ENCODE measurements around the gene LRMDA.

LRMDA gene

GRCh38 chr10:76178532-76179292, 747.3 kb downstream of the LRMDA start:
- no peak overlapping the region for H3K4me3 ChIP-seq (ENCODE audit: low read depth, low read length)
- no peaks in the 10 kb centered on the region for H3K9me3 ChIP-seq (ENCODE audit: control insufficient read depth, low read length)
- TF ChIP-seq, protein P1, sequence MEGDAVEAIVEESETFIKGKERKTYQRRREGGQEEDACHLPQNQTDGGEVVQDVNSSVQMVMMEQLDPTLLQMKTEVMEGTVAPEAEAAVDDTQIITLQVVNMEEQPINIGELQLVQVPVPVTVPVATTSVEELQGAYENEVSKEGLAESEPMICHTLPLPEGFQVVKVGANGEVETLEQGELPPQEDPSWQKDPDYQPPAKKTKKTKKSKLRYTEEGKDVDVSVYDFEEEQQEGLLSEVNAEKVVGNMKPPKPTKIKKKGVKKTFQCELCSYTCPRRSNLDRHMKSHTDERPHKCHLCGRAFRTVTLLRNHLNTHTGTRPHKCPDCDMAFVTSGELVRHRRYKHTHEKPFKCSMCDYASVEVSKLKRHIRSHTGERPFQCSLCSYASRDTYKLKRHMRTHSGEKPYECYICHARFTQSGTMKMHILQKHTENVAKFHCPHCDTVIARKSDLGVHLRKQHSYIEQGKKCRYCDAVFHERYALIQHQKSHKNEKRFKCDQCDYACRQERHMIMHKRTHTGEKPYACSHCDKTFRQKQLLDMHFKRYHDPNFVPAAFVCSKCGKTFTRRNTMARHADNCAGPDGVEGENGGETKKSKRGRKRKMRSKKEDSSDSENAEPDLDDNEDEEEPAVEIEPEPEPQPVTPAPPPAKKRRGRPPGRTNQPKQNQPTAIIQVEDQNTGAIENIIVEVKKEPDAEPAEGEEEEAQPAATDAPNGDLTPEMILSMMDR (IDR thresholded peaks at IDR 0.05) = no peak
- no peak overlapping the region for H3K9ac ChIP-seq
- H3K79me2 ChIP-seq = no peaks in the 10 kb centered on the region
- H3K36me3 ChIP-seq (ENCODE audit: control insufficient read depth, insufficient read depth, low read length) = no peaks in the 10 kb centered on the region
- H2AFZ ChIP-seq = no peak overlapping the region
- H3K4me2 ChIP-seq (ENCODE audit: low read length) = no peak overlapping the region
- no peaks in the 10 kb centered on the region for H3K27me3 ChIP-seq (ENCODE audit: control insufficient read depth, insufficient read depth, low read length)
- H3K4me1 ChIP-seq = no peaks in the 10 kb centered on the region
- no peak overlapping the region for H3K27ac ChIP-seq

GRCh38 chr10:76179806-76180205, 748.4 kb downstream of the LRMDA start:
- Histone ChIP-seq H2AFZ (no peak overlapping the region), H3K36me3 (ENCODE audit: control insufficient read depth, insufficient read depth, low read length) (no peaks in the 10 kb centered on the region), H3K4me1 (no peaks in the 10 kb centered on the region), H3K9ac (no peak overlapping the region), H3K9me3 (ENCODE audit: control insufficient read depth, low read length) (no peaks in the 10 kb centered on the region), H3K79me2 (no peaks in the 10 kb centered on the region), H3K27me3 (ENCODE audit: control insufficient read depth, insufficient read depth, low read length) (no peaks in the 10 kb centered on the region), H3K27ac (no peak overlapping the region), H3K4me2 (ENCODE audit: low read length) (no peak overlapping the region), H3K4me3 (ENCODE audit: low read depth, low read length) (no peak overlapping the region)
- TF ChIP-seq, protein P1 (IDR thresholded peaks at IDR 0.05) = no peak

GRCh38 chr10:76184647-76185046, 753.2 kb downstream of the LRMDA start:
- Histone ChIP-seq H2AFZ (no peak overlapping the region), H3K36me3 (ENCODE audit: control insufficient read depth, insufficient read depth, low read length) (no peaks in the 10 kb centered on the region), H3K79me2 (no peaks in the 10 kb centered on the region), H3K4me1 (no peaks in the 10 kb centered on the region), H3K4me3 (ENCODE audit: low read depth, low read length) (no peak overlapping the region), H3K4me2 (ENCODE audit: low read length) (no peak overlapping the region), H3K27me3 (ENCODE audit: control insufficient read depth, insufficient read depth, low read length) (no peaks in the 10 kb centered on the region), H3K27ac (no peak overlapping the region), H3K9me3 (ENCODE audit: control insufficient read depth, low read length) (no peaks in the 10 kb centered on the region), H3K9ac (no peak overlapping the region)
- TF ChIP-seq, protein P1 (IDR thresholded peaks at IDR 0.05) = no peak

DNA sequence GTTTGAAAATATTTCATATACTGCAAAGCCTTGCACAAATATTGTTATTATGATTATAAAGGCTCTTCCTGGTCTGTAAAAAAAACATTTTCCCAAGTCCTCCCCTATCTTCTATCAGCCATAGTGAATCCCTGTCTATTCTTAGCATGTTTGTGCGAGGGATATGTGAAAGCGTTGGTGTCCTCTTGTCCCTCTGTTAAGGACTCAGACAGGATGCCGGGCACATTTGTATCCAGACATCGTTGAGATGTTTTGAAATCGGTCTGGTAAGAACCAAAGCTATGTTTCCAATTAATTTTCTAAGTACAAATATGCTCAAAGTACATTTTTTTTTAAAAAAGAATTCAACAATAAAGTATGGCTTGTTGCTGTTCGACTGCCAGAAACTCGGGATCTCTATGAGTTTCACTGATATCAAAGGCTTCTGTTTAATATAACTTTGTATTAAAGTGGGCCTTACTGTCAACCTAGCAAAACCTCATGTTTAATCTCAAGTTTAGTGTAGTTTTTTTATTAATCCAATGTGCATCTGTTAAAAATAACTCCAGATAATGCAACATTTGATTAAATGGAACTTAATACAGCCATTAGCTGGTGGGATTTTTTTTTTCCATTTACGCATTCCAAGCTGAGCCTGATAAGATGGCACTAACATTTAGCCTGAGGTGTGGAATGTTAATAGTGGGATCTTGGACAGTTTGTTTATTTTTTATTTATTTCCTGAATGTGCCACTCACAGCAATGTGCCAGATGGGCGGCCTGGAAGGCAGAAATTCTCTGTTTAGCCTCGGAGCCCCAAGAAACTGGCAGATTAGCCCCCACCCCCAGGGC, 754.3 kb downstream of the LRMDA start:
- no peak overlapping the region for H2AFZ ChIP-seq
- H3K9me3 ChIP-seq (ENCODE audit: control insufficient read depth, low read length) = no peaks in the 10 kb centered on the region
- no peaks in the 10 kb centered on the region for H3K36me3 ChIP-seq (ENCODE audit: control insufficient read depth, insufficient read depth, low read length)
- no peak overlapping the region for H3K4me3 ChIP-seq (ENCODE audit: low read depth, low read length)
- no peak overlapping the region for H3K4me2 ChIP-seq (ENCODE audit: low read length)
- TF ChIP-seq, protein P1 (IDR thresholded peaks at IDR 0.05) = no peak
- H3K4me1 ChIP-seq = no peaks in the 10 kb centered on the region
- no peak overlapping the region for H3K27ac ChIP-seq
- H3K9ac ChIP-seq = no peak overlapping the region
- H3K79me2 ChIP-seq = no peaks in the 10 kb centered on the region
- H3K27me3 ChIP-seq (ENCODE audit: control insufficient read depth, insufficient read depth, low read length) = no peaks in the 10 kb centered on the region

All from parathyroid adenoma (tissue), 2 donors.